ENCODE measurements around the gene BMP10. TPM values are rescaled to one million over a fixed set of nuclear protein-coding genes. Genes with fewer than 3 reads are reported as not detected.
A peak's percentile ranks its signal among the peaks of the same experiment; 100 is the strongest.

BMP10 gene
- total RNA-seq, 2 donors from 2014 or later = not detected

DNA sequence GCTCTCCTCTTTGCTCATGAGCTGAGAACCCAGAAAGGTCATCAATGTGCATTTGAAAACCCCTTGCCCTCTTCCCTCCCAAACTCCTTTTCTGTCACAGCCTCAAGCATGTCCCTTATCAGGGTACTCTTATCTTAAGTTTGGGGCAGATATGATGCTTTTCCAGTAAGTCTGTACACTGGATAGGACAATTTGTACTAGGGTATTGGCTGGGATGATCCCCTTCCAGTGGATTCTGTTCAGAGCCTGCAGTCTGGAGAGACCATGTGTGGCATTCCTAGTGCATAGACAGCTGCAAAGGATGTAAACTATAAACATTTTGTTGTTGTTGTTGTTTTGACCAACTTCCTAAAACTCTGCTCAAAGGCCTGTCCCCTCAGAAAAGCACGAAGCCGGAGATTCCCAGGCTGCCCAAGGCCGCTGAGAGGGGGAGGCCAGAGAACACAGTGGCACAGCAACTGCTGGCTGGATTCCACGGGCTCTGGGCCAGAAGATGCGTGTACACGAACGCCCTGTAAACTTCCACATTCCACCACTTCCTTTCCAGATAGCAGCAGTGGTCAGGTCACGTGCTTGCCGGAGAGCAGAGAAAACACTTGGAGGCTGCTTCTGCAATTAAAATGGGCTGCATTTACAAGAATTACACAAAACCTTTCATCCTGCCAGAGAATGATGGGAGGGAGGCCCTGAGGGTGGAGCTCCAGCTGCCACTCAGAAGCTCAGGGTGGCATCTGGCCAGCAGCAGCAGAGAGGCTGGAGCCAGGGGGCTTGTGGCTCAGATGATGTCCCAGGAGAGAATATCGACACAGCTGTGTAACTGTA is 42.1 kb downstream of the BMP10 start:
- Histone ChIP-seq H3K36me3 (no peaks in the 10 kb centered on the region), H3K4me1 (peaks cover 8% of the 10 kb centered on the region), H3K4me3 (no peak overlapping the region), H3K9me3 (no peaks in the 10 kb centered on the region), H3K27me3 (no peaks in the 10 kb centered on the region), H3K27ac (peak overlapping the region; percentile 58), H3K9ac (ENCODE audit: low read depth in 2 of 2, low read length in 2 of 2) (peak overlapping the region in 1 of 2 donors; percentile 59)
- DNase-seq = peak; percentile 97
- intact Hi-C loops (cut with DNase I) = no loop called here
- TF ChIP-seq, protein P1, sequence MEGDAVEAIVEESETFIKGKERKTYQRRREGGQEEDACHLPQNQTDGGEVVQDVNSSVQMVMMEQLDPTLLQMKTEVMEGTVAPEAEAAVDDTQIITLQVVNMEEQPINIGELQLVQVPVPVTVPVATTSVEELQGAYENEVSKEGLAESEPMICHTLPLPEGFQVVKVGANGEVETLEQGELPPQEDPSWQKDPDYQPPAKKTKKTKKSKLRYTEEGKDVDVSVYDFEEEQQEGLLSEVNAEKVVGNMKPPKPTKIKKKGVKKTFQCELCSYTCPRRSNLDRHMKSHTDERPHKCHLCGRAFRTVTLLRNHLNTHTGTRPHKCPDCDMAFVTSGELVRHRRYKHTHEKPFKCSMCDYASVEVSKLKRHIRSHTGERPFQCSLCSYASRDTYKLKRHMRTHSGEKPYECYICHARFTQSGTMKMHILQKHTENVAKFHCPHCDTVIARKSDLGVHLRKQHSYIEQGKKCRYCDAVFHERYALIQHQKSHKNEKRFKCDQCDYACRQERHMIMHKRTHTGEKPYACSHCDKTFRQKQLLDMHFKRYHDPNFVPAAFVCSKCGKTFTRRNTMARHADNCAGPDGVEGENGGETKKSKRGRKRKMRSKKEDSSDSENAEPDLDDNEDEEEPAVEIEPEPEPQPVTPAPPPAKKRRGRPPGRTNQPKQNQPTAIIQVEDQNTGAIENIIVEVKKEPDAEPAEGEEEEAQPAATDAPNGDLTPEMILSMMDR (IDR thresholded peaks at IDR 0.05) = no peak

DNA sequence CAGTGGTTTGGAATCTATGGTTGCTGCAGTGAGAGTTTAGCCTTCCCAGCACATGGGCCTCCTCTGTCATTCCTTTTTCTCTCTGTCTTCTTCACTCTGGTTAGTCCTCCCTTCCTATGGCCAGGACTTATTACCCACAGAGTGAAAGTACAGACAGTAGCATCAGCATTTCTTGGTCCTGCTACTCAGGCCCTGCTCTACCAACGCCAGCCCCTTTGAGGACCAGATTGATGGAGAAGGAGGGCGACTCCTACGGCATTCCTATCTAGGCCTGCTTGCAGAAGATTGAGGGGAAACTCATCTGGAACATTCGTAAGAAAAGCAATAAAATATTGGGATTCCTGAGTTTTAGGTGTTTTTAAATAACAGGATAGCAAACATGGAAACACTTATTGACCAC is 43.5 kb downstream of the BMP10 start:
- intact Hi-C loops (cut with DNase I) = no loop called here
- TF ChIP-seq, protein P1 (IDR thresholded peaks at IDR 0.05) = no peak
- no peaks in the 10 kb centered on the region for H3K27me3 ChIP-seq
- H3K9me3 ChIP-seq = no peaks in the 10 kb centered on the region
- no peaks in the 10 kb centered on the region for H3K36me3 ChIP-seq
- no peak for DNase-seq
- no peak overlapping the region for H3K27ac ChIP-seq
- H3K9ac ChIP-seq (ENCODE audit: low read depth in 2 of 2, low read length in 2 of 2) = no peak overlapping the region
- H3K4me1 ChIP-seq = peaks cover 8% of the 10 kb centered on the region
- no peak overlapping the region for H3K4me3 ChIP-seq

DNA sequence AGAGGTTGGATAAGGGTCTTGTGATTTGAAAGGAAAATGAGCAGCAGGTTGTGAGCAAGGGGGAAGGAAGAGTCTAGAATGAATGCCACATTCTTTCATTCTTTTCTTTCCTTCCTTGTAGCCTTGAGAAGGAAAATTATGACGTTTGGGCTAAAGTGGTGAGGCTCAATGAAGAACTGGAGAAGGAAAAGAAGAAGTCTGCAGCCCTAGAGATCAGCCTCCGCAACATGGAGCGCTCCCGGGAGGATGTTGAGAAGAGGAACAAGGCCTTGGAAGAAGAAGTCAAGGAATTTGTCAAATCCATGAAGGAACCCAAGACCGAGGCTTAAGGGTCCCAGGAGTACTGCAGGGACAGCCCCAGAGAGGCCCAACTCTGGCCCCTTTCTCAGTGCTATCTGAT is 45.3 kb downstream of the BMP10 start:
- H3K9ac ChIP-seq (ENCODE audit: low read depth in 2 of 2, low read length in 2 of 2) = no peak overlapping the region
- TF ChIP-seq, protein P1 (IDR thresholded peaks at IDR 0.05) = no peak
- no peaks in the 10 kb centered on the region for H3K27me3 ChIP-seq
- no peaks in the 10 kb centered on the region for H3K36me3 ChIP-seq
- no peak for DNase-seq
- H3K27ac ChIP-seq = no peak overlapping the region
- intact Hi-C loops (cut with DNase I) = no loop called here
- no peaks in the 10 kb centered on the region for H3K9me3 ChIP-seq
- H3K4me1 ChIP-seq = peaks cover 8% of the 10 kb centered on the region
- H3K4me3 ChIP-seq = no peak overlapping the region

DNA sequence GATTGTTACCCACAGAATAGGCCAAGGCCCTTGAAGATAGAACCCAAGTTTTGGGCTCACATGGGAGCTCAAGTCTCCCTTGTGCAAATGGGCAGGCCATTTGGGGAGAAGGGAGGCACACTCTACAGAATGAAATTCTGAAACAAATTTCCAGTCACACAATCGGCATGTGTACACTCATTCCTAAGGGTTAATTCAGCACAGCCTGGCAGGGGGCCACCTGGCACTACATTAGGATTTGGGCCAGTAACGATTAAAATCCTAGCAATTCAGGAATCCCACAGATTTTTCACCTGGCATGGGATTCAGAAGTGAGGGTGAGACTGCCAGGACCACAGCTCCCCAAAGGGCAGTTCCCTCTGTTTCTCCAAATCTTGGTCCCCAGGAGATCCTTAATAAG is 46.4 kb downstream of the BMP10 start:
- no peak overlapping the region for H3K27ac ChIP-seq
- DNase-seq = no peak
- H3K27me3 ChIP-seq = no peaks in the 10 kb centered on the region
- no peaks in the 10 kb centered on the region for H3K36me3 ChIP-seq
- no peaks in the 10 kb centered on the region for H3K9me3 ChIP-seq
- no peak overlapping the region for H3K4me3 ChIP-seq
- TF ChIP-seq, protein P1 (IDR thresholded peaks at IDR 0.05) = no peak
- H3K9ac ChIP-seq (ENCODE audit: low read depth in 2 of 2, low read length in 2 of 2) = no peak overlapping the region
- H3K4me1 ChIP-seq = peaks cover 8% of the 10 kb centered on the region
- intact Hi-C loops (cut with DNase I) = no loop called here

DNA sequence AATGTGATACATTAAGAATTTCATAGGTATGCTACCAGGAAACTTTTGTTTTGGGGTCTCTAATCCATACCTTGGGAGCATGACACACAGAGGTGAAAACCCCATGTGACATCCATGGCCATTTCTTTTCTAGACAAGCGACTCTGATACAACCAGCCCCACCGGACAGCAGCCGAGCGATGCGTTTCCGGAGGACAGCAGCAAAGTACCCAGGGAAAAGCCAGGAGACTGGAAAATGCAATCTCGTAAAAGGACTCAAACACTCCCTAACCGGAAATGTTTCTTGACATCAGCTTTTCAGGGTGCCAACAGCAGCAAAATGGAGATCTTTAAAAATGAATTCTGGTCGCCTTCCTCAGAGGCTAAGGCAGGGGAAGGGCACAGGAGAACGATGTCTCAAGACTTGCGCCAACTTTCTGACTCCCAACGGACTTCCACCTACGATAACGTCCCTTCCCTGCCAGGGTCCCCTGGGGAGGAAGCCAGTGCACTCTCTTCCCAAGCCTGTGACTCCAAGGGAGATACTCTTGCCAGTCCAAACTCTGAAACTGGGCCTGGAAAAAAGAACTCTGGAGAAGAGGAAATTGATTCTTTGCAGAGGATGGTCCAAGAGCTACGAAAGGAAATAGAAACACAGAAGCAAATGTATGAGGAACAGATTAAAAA is 48.9 kb downstream of the BMP10 start:
- no peaks in the 10 kb centered on the region for H3K27me3 ChIP-seq
- no peaks in the 10 kb centered on the region for H3K4me1 ChIP-seq
- H3K4me3 ChIP-seq = no peak overlapping the region
- no peak overlapping the region for H3K9ac ChIP-seq (ENCODE audit: low read depth in 2 of 2, low read length in 2 of 2)
- no peaks in the 10 kb centered on the region for H3K36me3 ChIP-seq
- TF ChIP-seq, protein P1 (IDR thresholded peaks at IDR 0.05) = no peak
- DNase-seq = no peak
- no peaks in the 10 kb centered on the region for H3K9me3 ChIP-seq
- intact Hi-C loops (cut with DNase I) = no loop called here
- no peak overlapping the region for H3K27ac ChIP-seq
